Measurements from ENCODE around the gene SPTLC1.

Gene SPTLC1

DNA sequence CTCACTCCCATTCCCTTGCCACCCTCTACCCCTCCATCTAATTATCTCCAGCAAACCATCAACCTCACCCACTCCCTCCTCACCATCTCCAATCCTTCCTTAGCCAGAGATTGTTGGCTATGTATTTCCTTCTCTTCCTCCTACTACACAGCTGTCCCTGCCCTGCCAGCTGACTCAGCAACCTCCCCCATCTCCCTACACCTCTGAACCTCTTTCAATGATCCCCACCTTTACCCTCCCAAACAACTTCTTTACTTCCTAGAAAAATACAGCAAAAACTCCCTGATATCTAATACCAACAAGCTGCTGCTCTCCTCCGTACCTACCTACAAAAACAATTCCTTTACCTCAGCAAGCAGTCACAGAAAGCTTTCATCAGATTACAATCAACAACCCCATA, 37.3 kb downstream of the SPTLC1 start:
- no peak for DNase-seq

DNA sequence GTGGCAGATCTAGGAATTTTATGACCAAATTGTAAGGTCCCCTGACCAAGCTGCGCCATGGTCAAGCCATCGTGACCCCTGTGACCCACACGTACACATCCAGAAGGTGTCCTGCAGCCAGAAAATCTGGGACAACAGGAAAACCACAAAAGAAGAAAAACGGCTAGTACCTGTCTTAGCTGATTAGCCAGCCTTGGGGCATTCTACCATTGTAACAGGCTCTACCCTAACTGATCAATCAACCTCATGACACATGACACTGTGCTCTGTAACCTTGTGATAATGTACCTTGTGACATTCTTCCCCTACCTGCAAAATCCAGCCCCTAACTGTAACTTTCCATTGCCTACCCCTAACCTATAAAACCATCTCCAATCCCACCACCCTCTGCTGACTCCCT, 43.6 kb downstream of the SPTLC1 start:
- no peak for DNase-seq

DNA sequence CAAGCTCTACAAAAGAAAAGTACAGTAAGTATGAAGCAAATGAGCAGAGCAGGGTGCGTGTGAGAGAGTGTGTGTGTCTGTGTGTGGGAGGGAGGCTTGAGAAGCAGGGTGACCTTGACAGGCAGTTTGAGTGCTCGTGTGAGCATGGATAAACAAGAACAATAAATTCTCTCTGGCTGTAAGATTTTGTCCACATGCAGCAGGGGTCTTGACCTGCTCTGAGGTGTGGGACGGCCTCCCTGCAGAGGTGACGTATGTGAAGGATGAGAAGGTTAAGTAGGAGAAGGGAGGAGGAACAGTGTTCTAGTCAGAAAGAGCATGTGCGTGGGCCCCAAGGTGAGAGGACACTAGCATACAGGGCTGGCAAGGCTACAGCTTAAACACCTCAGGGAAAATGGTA, 49.0 kb downstream of the SPTLC1 start:
- DNase-seq, result no peak

DNA sequence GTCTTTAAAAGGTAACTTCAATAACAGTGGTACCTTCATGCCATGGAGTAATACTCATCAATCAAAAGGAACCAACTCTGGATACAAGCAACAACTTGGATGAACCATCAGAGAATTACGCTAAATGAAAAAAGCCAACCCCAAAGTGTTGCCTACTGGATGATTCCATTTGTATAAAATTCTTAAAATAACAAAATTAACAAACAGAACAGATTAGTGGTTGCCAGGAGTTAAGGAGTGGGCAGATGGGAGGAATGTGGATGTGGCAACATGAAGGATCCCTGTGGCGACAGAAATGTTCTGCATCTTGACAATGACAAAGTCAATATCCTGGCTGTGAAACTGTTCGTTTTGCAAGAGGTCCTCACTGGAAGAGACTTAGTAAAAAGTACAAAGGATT, 50.5 kb downstream of the SPTLC1 start:
- DNase-seq, result no peak

DNA sequence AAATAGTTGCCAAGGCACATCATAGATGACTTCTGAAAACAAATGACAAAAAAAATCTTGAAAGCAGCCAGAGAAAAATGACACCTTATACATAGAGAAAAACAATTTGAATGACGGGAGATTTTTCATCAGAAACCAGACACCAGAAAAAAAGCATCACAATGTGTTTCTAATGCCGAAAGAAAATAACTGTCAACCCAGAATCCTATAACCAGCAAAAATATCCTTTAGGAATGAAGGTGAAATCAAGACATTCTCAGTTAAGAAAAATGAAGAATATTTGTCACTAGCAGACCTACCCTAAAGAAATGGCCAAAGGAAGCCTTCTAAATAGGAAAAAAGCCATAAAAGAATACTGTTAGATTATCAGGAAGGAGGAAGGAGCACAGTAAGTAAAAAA, 54.0 kb downstream of the SPTLC1 start:
- no peak for DNase-seq

DNA sequence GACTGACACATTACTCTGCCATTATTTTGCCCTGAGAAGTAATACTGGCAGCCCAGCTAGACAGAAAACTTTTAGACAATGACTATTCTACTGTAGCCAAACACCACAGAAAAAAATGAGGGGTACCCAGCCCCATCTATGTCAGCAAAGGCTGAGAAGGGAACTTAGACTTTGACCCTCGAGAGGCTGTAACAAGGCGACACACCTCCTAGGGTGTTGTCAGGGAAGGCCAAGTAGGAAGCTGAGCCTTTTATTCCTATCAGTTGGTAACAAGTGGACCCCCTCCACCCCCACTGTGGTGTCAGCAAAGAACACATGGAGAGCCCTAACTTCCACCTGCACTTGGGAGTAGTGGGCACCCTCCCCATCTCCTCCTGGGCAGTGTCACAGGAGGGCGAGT, 55.6 kb downstream of the SPTLC1 start:
- no peak for DNase-seq

DNA sequence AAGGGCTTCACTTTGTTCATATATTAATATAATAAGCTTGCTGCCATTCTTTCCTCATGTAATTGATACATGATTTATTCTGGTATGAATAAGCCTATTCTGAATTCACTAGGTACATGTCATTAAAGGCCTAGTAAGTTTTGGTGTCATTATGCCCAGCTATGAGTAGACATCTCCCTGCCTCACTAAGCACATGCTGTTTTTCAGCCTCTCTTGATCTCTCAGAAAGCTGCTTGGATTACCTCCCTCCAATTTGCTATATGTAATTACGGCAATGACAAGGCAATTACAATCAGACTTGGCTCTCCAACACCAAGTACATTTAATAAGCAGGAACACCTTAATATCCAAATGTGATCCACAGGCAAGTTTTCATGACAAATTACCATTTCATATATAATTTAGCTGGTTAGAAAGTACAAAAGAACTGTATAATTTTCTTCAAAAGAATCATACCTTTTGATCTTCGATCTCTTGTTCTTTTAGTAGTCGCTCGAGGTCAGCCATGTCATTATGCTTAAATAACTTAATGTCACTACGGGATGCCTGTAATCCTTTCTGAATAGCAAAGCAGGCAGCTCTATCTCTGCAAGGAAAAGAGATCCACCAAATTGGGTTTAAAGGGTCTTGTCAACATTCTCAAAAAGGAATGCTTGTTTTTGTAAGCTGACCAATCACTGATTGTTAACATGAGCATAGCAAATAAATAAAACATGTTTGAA, 56.3 kb downstream of the SPTLC1 start:
- DNase-seq, result no peak

DNA sequence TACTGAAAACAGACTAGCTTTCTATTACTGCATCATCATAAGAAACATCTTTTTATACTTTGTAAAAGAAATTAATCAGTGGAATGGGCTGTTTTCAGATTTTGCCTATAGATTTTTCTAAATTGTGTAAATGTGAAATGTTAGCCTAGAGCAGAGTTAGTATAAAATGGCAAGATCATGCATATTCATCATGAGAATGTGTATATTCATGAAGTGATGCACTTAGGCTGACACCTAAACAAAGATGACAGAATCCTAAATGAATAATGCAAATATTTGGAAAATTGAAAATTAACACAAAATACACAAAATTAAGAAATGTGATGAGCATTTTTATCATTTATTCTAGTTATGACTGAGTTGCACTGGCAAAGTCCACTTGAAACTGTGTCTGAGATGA, 57.2 kb downstream of the SPTLC1 start:
- no peak for DNase-seq

DNA sequence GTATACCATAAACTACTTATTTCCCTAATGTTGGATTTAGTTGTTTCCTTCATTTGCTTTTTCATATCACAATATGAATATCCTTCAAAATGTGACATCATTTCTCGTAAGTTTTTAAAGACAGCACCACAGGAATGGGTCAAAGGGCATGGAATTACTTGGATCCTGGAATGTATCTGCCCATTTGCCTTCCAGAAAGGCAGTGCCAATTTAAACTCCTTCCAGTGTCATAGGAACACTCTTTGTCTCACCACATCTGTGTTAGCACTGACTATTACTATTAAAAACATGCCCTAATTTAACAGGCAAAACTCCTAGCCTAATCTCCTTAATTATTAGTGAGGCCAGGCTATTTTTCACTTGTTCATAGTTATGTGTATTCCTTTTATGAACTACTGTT, 58.0 kb downstream of the SPTLC1 start:
- no peak for DNase-seq

DNA sequence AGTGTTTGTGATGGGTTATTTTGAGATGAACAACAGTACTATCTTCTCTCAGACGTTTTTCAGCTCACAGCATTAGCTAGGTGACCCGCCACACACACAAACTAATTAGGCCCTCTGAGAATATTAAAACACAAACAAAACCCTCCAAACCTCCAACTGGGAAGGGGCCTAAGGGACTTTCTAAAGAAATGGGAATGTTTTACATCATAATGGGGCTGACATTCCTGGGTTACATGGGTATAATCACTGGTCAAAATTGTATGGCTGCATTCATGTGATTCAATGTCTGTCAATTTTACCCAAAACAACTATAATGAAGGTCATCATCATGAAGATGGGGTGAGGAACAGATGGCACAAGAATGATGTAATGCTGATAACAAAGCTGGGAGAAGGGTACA, 59.6 kb downstream of the SPTLC1 start:
- no peak for DNase-seq

DNA sequence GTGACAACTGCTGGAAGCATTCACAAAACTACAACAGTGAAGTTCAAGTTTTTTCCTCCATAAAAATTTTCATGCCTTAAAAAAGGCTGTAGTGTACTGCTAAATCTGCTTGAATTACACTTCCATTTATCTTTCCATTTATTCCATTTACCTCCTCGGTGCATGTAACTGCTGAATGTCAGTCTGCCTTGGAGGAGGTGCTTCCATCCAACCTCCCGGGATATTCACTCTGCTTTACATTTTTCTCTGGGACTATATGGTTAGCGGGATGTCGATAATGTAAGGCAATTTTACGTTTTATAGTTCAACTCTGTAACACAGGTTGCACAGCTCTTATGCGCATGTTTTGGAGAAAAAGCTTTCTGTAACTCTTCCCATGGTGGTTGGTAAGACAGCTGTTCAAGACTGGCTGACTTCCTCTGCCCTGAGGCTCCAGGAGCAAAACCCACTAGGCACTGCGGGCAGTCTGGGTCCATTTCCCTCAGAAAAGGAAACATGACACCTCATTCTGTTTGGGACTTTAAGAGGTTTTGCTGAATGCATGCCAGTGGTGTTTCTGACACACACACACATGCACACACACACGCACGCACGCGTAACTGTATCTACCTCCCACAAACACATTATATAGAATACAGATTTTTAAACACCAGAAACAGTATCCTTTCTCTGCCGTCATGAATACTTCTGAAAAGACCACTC, 66.1 kb downstream of the SPTLC1 start:
- DNase-seq, result no peak

DNA sequence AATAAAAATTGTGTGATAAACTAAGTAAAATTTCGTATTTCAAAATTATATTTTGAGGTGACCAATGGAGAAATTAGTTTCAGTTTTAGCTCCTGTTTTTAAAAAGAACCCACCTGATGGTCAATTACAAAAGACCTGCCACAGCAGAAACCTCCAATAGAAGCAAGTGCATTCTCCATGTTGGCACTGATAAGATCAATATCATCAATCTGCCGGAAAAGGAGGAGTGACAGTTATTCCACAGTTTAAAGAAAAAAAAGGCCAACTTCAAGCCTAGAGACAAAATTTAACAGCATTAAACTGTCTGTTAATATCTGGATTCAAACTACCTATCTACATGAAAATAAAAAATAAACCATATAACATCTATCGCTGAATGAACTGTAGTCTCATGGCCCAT, 67.7 kb downstream of the SPTLC1 start:
- no peak for DNase-seq

DNA sequence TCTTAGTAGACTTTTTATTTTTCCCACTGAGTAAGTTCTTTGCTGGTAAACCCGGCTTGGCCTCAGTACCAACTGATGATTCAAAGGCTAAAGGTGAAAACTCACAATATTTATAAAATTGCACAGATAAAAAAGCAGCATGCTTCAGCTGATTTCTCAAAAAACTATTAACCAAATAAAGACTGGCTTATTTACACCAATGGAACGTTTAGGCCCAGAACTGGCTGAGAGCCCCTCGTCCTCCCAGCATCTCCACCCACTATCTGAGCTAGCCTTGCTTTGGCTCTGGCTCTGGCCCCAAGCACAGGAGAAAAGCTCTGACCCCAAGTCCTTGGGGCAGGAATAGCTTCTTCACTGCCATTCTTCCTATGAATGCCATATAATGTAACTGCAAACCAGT, 68.5 kb downstream of the SPTLC1 start:
- no peak for DNase-seq

DNA sequence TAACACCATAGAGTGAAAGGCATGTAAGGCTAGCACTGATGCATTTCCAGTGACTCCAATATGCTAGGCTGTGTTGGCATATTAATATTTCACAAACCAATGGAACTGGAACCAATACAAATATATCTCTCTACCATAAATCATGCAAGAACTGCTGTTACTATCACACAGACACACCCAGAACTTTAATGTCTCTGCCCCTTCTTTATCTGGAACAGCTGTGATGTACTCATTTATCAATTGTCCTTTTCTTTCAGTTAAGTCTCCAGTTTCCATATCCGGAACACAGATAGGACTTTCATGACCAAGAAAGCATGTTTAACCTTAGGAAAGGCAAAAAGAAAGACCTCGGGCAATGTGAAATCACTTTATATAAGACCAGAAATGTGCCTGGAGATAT, 70.3 kb downstream of the SPTLC1 start:
- no peak for DNase-seq

DNA sequence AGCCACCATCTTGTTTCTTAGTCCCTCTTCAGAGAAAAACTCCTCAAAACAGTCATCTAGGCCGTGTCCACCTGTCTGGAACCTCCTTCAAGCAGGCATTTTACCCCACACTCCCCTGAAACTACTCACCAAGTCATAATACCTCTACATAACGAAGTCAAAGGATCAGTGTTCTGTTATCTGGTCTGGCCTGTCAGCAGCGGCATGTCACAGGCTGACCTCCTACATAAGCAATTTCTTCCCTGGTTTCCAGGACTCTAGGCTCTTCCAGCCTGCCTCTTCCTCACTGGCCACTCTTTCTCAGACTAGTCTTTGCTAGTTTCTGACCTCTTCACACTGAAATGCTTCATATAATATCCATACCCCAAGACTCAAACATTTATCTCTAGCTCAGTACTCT, 72.2 kb downstream of the SPTLC1 start:
- no peak for DNase-seq

DNA sequence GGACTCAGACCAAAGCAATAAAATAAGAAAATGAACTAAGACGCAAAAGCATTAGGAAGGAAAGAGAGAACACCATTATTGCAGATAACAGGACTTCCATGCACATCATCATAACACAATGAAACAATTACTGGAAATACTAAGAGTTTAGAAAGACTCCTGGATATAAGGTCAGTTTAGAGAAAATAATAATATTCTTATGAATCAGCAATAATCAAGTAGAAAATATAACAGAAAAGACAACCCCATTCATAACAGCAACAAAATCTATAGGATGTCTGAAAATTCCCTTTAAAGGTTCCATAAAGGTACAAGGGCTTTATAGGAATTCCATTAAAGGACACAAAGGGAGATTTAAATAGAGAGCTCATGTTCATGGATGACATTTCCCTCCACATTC, 73.0 kb downstream of the SPTLC1 start:
- DNase-seq, result no peak

DNA sequence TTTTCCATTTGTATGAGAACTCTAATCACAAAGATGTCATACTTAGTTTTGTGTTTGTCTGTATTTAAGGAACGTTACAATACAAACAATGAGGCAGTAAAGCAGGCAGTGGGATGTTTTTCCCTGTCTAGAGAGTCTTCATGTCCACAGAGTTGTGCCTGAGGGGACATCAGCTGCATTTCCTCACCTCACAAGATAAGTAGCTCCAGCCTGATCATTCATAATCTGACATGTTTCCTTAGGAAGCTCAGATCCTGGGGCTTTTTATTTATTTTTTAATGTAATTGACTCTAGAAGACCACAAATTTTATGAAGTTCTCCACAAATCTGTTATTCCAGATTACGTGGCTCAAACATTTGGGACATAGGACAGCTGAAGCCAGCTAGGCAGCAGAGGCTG, 78.5 kb downstream of the SPTLC1 start:
- no peak for DNase-seq

DNA sequence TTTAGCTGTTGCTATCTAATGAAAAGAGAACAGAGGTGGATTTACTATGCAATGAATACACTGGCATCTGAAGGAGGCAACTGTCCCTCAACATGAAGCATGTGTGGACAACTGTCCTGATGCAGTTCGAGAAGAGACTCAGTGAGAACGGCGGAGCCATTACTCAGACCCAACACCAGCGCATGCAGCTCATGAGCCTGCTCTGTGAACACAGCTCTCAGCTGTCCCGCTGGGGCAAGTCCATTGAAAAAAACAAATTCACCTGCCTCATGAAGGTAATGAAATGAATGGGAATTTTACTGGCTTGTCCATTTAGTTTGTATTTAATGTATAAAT, 78.8 kb downstream of the SPTLC1 start:
- DNase-seq, result no peak

DNA sequence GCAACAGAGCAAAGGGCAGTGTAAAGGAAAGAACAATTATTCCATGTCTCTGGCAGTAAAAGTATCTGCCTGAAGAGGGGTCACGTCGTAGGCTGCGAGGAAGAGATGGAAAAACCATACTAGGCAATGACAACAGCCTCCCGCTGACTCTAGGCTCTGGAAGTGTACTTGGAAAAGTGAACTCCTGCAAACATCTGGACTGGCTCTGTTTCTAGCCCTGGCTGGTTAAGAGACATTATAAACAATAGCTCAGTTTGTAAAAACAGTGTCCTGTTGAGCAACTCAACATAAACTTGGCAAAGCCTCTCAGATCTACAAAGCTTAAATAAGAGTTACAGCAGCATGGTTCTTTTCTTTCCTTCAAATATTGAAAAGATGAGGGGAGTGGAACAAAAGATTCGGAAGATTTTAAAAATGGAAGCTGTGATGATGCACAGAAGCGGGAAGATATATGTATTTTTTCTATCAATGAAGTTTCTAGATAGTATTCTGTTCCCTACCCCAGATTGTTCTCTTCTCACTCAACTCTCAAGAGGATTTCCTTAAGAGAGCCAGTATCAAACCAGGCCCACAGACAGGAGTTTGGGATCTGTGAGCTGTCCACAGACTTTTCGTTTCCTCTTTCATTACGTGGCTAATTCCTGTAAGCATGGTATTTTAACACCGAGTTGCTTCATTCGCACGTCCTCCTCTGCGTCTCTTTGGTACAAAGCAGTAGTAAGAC, 79.4 kb downstream of the SPTLC1 start:
- DNase-seq, result no peak

DNA sequence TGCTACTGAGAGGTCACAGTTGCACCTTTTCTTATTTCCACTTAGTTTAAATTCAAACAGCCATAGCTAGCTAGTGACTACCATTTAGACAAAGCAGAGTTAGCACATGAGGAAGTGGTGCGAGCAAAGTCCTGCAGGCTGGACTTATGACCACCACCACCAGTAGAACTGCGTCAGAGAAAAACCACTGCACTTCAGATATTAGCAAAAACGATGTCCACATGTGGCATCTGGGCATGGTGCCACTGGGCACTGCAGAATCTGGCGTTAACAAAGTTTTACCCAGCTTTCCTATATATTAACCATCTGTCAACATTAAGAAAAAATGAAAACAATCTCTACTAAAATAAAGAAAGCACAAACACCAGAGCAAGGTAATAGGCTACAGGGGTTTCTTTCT, 80.1 kb downstream of the SPTLC1 start:
- DNase-seq, result no peak

DNA sequence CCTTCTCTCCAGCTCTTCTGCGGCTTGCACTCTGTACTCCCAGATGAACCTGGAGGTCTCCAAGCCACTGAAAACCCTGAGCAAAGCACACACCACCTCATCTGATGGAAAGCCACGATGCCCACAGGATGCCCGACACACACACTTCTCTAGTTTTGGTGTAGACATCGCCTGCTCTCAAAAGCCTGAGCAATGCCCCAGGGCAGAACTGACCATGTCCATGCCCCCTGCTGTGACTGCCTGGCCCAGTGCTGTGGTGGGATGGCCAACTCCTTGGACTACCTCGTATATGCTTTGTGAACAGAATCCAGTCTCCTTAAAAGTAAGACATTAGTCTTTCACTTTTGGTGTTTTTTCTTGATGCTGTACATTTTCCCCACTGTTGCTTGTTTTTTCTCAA, 81.2 kb downstream of the SPTLC1 start:
- no peak for DNase-seq

DNA sequence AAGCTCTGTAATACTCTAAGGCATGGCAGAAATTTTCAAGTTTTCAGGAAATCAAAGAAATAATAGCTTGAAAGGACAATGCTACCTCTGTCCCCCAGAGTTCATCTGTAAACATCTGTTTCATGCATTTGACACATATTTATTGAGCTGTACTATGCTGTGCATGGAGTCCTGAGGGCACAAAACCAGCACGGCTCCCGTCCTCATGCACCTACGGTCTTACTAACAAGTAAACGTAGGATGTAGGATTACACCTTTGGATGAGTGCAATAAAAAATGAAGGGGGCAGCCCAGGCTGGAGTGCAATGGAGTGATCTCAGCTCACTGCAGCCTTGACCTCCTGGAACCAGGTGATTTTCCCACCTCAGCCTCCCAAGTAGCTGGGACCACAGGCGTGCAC, 81.9 kb downstream of the SPTLC1 start:
- no peak for DNase-seq

DNA sequence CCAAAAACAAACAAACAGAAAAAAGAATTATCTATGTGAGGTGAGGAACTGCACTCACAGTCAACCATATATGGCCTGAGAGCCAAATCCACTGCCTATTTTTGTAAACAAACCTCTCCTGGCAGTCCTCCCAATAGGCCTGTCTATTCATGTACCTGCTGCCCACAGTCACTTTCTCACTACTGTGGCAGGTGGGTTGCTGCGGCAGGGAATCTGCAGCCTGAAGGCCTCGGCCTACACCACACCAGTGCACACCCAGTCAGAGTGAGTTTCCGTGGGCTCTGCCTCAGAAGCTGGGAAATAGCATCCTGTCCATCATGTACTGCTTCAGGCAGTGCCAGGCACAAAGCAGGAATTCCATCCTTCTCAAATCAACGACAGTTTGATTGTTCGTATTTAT, 82.3 kb downstream of the SPTLC1 start:
- DNase-seq, result no peak

DNA sequence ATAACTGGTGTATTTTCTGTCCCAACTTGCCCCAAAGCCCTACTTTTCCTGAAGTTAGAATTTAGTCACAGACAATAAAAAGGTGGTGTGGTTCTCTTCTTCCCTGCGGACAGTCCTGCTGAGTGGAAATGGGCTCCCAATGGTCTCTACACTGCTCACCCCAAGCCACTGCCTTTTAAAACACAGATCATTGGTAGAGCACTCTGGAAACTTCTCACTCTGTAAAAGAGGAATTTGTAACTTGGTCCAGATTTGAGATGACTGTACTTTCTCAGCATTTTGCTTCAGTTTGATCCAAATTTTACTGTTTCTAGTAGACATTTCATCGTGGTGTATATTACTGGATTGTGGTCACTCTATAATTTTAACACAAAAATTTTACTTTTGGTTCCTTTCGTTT, 84.8 kb downstream of the SPTLC1 start:
- DNase-seq, result no peak

DNA sequence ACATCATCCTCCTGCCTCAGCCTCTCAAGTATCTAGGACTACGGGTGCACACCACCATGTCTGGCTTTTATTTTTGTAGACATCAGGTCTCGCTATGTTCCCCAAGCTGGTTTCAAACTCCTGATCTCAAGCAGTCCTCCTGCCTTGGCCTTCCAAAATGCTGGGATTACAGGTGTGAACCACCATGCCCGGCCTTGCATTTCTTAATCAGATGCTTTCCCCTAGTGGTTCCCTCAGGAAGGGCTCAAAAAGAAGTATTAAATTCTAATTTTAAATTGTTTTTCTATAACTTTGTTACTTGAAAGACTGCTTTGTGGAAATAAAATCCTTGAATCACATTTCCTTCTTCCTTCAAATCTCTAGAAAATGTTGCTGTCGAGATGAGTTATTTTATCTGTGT, 85.7 kb downstream of the SPTLC1 start:
- no peak for DNase-seq

All from CD4-positive, alpha-beta T cell treated with Interferon alpha-2 for 1 hour (primary cell).